GM21390 (cell line): Measurements from ENCODE around the gene RNF224.

Experiments
- ATAC-seq: cut with Tn5 transposase; IDR thresholded peaks from one replicate; pipeline ENCODE4 v1.9.1; 2021; ENCODE audit not compliant: unreplicated experiment

Gene RNF224

GRCh38 chr9:137213160-137214060 lies 13.9 kb upstream of the RNF224 start:
- ATAC-seq: no peak

GRCh38 chr9:137214620-137215019 lies 12.7 kb upstream of the RNF224 start:
- no peak for ATAC-seq

GRCh38 chr9:137215196-137215986 lies 11.9 kb upstream of the RNF224 start:
- no peak for ATAC-seq

GRCh38 chr9:137216188-137216965 lies 10.9 kb upstream of the RNF224 start:
- no peak for ATAC-seq

- ATAC-seq: no peak
Measured at GRCh38 chr9:137217276-137218211, 9.8 kb upstream of the RNF224 start.

- no peak for ATAC-seq
Measured at GRCh38 chr9:137218212-137218753, 9.0 kb upstream of the RNF224 start.

GRCh38 chr9:137218754-137219271 lies 8.5 kb upstream of the RNF224 start:
- ATAC-seq: no peak

GRCh38 chr9:137219757-137220316 lies 7.5 kb upstream of the RNF224 start:
- ATAC-seq: no peak

GRCh38 chr9:137220317-137221094 lies 6.8 kb upstream of the RNF224 start:
- no peak for ATAC-seq

- no peak for ATAC-seq
Measured at GRCh38 chr9:137221095-137221505, 6.2 kb upstream of the RNF224 start.

- no peak for ATAC-seq
Measured at GRCh38 chr9:137221506-137222111, 5.7 kb upstream of the RNF224 start.

GRCh38 chr9:137222190-137223077 lies 4.9 kb upstream of the RNF224 start, which contains the start of gene RNF208:
RNF208 (minus strand) TSS chr9:137222240; CDS start chr9:137221212, 1,028 bp downstream.
- ATAC-seq: peak; percentile 2

- ATAC-seq: peak; percentile 60
Measured at GRCh38 chr9:137223078-137223970, 4.0 kb upstream of the RNF224 start.

- ATAC-seq: no peak
Measured at GRCh38 chr9:137224830-137225694, 2.2 kb upstream of the RNF224 start, which contains the start of gene CYSRT1. CYSRT1 (plus strand) TSS chr9:137225174; CDS start chr9:137225622, 448 bp downstream.
